Mesenteric fat pad (tissue), 1 donor: ENCODE results near the gene FKBP9. TPM values are rescaled to one million over a fixed set of nuclear protein-coding genes. Genes with fewer than 3 reads are reported as not detected.
"Not testable (repeated sequence)": the region's sequence is repeated elsewhere in the genome, so short reads cannot be mapped to it uniquely, and the experiment has no call there.

Experiments used
- DNase-seq: peaks from one replicate; pipeline ENCODE4 v3.0.0-alpha.2; 2020; ENCODE audit warnings: low spot score
- long read RNA-seq: library from polyadenylated mRNA; unstranded; transcript quantifications from one replicate; pipeline ENCODE4 v2.0.0, GENCODE V29; 2020
- total RNA-seq: library from RNA; stranded (reverse); fragmentation: NEBNext Ultra II Directional; extraction: Animal tissue kit (Norgen Biotek cat#: 25700); gene quantifications from one replicate; pipeline ENCODE4 v1.2.1, GENCODE V29; 2021
- donor health status: DM: yes; HTN: yes; CAD: no.

FKBP9 gene, protein sequence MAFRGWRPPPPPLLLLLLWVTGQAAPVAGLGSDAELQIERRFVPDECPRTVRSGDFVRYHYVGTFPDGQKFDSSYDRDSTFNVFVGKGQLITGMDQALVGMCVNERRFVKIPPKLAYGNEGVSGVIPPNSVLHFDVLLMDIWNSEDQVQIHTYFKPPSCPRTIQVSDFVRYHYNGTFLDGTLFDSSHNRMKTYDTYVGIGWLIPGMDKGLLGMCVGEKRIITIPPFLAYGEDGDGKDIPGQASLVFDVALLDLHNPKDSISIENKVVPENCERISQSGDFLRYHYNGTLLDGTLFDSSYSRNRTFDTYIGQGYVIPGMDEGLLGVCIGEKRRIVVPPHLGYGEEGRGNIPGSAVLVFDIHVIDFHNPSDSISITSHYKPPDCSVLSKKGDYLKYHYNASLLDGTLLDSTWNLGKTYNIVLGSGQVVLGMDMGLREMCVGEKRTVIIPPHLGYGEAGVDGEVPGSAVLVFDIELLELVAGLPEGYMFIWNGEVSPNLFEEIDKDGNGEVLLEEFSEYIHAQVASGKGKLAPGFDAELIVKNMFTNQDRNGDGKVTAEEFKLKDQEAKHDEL
- total RNA-seq: 113 TPM
- long read RNA-seq, transcript FKBP9-201 (10 exons, 3,462 nt): major isoform, 91 of 125 reads
- long read RNA-seq, partial matches to known transcripts: 15 of 125 reads
- long read RNA-seq, other reads (novel, unspliced or antisense): 18 of 125 reads

DNA sequence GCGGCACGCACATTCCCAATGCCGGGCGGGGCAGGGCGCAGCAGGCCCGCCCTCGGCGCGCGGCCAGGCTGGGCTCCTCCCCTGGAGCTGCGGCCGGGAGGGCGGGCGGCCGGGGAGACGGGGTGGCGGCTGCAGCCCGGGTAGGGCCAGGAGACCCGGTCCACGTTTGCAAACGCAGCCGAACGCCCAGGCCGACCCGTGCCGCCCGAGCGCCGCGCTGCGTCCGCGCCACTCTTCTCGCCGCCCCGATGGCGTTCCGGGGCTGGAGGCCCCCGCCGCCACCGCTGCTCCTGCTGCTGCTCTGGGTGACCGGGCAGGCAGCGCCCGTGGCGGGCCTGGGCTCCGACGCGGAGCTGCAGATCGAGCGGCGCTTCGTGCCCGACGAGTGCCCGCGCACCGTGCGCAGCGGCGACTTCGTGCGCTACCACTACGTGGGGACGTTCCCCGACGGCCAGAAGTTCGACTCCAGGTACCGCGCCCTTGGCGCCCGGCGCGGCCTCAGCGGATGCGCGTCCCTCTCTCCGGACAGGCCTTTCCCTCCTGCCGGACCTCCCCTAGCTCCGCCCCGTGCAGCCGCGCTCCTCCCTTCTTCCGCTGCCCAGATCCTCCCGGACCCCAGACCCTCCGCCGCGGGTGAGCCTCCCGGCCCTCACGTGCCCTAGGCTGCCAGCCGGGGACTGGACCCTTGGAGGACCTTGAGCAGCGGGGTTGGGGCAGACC, at the start of gene FKBP9:
FKBP9 (plus strand) TSS at position 115 of the 720 bp plus-strand sequence; CDS start at position 249, 134 bp downstream.
- DNase-seq: peak; percentile 96

DNA sequence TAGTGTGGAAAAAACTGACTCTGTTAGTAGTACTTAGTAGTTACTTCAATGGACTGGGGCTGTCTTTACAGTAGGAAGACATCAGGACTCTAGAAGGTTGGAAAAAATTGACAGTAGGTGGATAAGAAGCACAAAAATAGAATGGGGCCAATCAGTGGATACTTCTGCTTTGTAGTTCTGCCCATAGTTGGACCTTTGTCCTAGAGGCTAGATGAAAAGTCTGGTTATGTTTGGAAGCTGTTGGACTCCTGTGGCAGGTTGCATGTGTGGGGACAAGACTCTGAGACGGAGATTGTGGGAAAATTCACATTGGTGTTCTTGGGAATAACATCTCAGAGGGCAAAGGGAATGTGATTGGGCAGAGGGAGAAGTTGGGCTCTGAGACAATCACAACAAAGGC, 47.0 kb upstream of the FKBP9 start:
- no peak for DNase-seq

DNA sequence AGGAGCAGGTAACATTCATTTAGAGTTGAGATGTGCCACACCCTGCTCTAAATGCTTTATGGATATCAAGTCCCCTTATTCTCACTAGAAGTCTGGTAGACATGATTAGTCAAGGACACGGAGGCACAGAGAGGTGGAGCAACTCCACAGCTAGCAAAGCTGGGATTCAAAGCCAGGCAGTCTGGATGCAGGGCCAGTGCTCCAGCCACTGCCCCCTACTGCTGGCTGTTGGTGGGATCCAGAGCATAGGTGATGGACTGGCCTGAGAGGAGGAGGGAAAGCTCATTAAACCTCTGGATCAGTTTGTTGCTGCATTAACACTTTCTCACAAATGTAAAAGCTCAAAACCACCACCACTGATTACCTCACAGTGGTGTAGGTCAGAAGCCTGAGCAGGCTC, 43.1 kb upstream of the FKBP9 start:
- DNase-seq: no peak

DNA sequence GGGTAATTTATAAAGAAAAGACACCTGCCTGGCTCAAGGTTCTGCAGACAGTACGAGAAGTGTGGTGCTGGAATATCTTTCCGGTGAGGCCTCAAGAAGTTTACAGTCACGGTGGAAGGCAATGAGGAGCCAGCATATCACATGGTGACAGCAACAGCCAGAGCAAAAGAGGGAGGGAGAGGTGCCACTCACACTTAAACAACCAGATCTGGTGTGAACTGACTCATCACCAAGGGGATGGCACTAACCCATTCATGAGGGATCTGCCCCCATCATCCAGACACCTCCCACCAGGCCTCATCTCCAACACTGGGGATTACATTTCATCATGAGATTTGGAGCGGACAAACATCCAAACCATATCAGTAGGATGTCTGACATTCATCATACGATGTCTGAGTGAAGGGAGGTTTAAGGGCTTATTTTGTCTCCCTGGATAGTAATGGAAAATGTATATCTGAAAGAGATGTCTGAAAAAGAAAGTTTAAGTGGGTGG, 42.2 kb upstream of the FKBP9 start:
- DNase-seq: no peak

DNA sequence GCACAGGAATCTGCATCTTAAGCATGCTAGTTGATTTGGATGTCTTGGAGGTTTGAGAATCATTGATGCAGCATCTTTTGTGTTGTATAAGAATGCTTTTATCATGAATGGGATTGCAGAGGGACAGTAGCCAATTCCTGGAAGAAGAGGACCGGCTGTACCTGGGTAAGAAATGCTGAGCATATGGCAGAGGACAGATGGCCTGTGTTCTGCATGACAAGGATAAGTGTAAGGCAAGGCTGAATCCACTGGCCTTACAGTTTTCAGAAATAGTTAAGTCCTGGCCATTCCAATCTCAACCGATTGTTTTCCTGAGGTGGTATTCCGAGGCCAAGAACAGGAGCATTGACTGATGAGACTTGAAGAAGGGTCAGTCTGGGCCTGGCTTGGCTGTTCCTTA, 41.2 kb upstream of the FKBP9 start:
- DNase-seq: no peak

DNA sequence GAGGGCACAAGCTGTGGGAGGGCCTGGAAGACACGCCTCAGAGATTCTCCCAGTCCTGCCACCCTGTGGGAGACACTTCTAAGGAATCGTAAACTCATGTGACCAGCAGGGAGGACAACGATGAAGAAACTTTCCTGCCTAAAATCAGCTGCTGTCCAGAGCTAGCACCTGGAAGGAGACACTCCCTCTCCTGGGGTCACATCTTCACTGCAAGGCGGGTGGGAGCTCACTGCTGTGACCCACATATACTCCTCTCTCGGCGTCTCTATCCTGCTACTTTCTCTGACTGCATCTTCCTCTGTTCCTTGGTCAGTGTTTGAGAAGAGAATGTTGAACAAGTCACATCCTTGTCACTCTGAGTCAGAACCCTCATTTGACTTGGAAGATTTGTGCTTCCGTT, 40.2 kb upstream of the FKBP9 start:
- DNase-seq: not testable (repeated sequence)

DNA sequence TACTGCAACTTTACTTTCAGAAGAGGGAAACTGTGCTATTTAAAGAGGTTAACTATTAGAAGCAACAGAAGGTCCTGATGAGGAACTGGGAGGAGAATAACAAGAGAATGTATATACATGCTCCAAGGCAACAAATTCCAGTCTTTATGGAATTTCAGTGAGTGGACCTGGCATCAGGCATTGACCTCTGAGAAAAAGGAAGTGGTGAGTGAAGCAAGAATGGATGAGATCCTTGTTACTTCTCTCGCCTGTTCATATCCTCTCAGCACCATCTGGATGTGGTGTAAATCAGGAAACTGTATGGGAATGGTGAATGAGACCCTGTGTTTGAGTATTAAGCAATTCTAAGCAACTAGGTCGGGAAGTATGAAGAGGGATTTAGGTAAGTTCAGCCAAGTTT, 35.3 kb upstream of the FKBP9 start:
- DNase-seq: no peak

DNA sequence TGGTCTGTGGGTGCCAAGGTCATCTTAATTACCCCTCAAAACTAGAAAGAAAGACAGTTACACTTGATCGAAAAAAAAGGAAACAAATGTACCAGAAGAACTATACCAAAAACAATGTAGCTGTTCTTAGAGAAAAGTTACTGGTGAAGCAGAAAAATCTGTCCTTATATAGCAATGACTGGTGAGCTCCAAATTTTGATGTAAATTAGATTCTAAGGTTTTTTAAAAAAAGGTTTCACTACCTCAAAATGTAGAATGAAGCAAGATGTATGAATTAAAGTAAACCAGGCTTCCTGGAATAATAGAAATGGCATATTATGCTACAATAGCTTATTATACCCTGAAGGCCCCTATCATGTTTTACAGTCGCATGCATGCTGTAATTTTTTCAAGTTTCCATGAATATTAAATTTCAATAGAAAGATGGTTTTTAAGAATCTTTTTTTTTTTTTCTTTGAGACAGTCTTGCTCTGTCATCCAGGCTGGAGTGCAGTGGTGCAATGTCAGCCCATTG, 28.4 kb upstream of the FKBP9 start:
- no peak for DNase-seq

DNA sequence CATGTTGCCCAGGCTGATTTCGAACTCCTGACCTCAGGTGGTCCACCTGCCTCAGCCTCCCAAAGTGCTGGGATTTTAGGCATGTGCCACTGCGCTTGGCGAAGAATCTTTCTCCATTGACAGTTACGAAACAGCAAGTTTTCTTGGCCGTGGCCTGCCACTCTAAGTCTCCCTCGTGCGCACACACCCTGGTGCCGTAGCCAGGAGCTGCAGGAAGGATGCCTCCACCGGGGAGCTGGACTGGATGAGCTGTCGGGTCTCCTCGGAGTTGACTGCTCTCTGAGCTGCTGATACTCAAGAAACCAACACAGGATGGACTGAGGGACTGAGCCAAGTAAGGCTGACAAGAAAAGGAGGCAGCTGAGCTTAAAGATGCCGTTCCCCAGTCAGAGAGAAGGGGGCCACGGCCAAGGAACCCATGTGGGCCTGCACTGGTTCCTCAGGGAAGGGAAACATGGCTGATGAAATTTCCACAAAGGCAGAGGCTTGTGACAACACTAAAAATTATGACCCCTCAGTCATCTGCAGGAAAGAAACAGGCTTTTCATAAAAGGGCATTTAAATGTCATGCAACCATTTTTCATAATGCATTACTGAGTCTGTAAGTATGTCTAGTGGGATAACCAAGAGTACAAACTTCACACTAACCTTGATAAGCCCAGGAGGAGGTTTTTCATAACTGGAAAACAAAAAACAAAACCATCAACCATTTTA, 27.7 kb upstream of the FKBP9 start:
- DNase-seq: no peak

DNA sequence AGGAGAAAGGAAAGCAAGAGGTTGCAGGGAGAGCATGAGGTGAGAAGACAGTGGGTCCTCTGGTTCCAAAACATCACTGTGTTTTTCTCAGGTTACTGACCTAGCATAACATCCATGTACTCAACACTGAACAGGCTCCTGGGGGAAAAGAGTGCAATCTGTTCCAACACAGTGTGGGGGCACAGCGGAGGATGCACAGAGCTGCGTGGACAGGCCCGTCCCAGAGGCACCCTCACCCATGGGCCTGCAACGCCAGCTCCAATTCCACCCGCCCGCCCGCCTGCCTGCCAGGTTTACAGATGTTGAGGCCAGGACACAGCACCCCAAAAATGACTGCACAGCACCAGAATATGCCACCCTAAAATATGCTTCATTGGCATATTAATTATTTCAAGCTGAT, 26.9 kb upstream of the FKBP9 start:
- DNase-seq: no peak

DNA sequence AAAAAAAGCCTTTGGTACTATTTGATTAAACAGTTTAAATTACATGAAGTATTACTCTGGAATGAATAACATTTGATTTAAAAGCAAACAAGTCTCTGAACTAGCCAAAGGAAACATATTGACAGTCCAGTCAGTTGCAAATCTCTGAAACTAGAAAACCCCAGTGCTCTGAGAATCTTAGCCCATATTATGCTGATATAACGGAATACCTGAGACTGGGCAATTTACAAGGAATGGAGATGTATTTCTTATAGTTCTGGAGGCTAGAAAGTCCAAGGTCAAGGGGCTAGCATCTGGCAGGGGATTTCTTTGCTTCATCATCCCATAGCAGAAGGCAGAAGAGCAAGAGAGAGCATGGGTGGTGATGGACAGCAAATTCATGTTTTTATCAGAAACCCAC, 21.7 kb upstream of the FKBP9 start:
- DNase-seq: no peak

DNA sequence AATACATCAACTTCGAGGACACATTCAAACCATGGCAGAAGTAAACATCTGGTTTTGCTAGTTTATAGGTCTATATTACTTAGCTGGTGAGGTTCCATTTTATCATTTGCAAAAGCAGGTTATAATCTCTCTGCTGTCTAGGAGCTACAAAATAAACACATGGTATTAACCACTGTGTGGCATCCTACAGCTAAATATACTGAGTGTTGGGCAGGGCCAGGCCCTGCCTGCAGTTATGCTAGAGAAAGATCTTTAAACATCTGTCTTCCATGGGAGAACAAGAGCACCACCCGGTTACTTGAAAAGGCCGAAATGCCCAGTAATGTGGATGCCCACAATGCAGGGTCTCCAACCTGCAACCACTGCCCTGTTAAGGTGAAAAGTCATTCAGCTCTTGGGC, 20.6 kb upstream of the FKBP9 start:
- DNase-seq: no peak

DNA sequence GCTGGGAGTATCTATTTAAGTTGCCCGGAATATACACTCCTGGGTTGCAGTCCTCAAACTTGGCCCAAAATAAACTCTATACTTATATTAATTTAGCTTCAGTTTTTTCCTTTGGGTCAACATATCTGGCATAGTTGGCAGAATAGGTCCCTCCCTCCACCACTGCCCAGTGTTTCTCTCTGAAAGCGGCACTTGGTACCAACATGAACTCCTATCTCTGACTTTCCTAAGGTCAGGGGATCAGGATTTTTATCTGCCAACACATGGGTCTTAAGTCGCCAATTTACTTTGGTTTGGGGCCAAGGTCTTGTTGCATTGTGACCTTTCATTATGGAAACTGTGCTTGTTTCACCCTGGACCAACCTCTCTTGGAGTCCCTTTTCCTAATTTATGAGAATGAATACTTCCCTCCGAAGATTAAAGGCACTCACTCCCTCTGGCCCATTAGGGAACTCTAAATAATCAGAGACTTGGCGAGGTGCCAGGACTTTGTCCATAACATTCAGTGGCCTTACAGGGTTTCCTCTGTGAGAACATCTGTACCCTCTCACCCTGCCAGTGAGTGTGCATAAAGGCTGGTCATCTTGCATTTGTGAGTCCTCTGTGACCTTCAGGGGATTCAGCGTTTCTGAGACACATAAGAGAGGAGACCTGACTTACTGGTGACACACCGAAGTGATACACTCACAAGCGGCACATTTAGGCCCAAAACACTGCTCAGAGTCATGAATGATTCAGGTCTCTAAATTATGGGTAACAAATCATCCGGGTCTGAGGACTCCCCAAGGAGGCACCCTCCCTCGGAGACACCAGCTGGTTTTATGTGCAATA, 19.7 kb upstream of the FKBP9 start:
- DNase-seq: no peak

DNA sequence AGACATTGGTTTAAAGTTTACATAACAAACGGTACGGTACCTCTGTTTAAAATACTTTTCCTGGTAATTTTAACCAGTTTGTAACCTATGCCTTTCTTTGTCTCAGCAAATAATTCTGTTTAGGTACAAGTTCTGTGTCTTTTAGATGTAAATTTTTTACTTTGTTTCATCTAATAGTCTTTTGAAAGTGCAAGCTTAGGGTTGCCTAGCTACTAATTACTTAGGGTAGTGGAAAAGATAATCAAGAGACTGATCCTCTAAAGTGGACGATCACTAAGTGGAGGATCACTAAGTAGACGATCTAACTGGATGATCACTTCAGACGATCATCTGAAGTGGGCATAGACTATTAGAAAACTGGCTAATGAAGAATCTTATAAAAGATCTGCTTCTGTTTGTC, 16.1 kb upstream of the FKBP9 start:
- no peak for DNase-seq

DNA sequence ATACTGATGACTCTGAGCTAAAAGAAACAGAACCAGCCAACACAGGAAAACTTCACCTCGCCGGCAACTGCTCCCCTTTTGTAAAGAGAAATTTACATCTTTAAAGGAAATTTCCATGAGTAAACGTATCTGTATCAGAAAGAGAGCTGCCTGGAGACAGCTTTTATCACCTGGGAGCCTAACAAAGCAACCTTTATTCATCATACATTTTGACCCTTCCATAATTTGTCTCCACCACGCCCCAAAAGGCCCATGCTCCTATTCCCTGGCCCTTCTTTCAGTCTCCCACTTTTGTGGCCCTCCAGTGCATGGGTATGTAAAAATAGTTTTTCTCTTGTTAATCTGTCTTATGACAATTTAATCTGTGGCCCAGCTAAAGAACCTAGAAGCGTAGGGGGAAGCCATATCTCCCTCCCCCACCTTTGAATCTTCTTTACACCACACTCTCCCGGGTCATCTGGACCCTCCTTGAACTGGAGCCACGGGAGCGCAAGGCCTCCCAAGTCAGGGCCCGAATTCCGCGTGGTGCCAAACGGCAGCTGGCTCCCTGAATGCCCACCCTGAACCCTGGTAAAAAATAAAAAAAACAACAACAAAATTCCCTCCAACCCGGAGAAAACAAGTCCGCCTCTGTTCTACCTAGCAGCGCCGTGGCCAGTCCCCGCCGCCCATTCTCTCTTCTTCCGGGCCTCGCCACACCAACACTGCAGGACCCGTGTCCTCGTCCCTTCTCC, 15.4 kb upstream of the FKBP9 start:
- no peak for DNase-seq

DNA sequence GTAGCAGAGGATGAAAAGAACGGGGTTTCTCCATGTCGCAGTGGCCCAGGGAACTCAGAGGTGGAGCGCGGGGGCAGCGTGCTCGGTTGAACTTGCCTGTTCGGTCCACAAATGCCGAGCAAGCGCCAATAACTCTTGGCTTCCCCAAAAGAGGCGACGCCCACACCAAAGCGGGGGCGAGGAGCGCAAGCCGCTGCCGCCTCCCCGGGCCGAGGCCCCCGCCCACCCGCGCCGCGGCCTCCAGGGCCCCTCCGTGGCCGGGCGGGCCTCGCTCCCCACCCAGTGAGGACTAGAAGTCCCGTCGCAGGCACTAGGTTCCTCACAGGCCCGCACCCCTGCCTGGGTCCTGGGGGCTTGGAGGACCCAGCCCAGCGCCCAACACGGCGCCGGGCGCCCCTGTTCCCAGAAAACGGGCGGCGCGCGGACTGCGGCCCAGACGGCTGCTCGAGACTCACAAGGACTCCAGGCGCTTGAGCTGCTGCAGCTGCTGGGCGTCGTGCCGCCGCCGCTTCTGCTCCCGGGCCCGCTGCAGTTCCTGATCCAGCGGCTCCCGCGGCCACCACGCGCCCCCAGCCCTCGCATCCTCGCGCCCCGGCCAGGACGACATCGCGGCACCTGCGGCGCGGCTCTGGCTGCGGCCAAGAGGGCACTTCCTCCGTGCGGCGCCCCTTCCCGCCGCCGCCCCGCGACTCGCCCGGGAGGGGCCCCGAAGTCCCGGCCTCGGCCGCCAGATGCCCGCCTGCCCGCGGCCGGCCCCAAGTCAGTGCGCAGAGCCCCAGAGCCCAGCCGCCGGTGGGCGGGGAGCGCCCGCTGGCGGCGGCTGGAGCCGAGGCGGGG, 14.6 kb upstream of the FKBP9 start:
- peak; percentile 95 for DNase-seq

DNA sequence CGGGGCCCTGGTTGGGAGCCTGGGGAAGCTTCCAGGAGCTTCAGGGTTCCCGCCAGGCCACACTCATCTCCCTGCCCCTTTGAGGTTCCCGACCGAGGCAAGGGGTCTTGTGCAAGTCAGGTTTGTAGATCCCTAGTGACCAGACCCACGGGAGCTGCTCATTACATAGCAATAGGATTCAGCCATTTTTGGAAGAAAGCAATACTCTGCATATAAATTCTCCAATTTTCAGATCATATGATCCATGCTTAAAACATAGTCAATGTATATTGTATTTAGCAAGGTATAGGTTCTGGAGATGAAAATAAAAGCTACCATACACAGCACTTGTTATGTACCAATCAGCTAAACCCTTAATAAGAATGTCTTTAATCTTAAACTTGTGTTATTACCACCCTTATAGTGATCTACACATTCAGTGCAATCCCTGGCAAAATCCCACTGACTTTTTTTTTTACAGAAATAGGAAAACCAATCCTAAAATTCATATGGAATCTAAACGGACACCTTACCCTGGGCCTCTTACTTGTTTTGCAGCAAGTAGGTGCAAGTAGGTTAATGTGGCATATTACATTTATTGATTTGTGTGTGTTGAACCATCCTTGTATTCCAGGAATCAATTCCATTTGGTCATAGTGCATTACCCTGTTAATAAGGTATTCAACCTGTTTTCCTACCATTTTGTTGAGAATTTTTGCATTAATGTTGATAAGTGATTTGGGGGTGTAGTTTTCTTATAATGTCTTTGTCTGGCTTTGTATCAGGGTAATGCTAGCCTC, 13.8 kb upstream of the FKBP9 start:
- no peak for DNase-seq
